ENCODE measurements around the gene KLF8.
A peak's percentile ranks its signal among the peaks of the same experiment; 100 is the strongest.
"Not testable (repeated sequence)": the region's sequence is repeated elsewhere in the genome, so short reads cannot be mapped to it uniquely, and the experiment has no call there.

Gene KLF8

GRCh38 chrX:56232221-56233082, at the start of gene KLF8:
TSS of gene KLF8 (plus strand) at chrX:56232356. CDS start at chrX:56233335, 979 bp downstream.
- DNase-seq (ENCODE audit: low read depth in 3 of 3, low spot score in 1 of 3) = peak in 1 of 3 donors; percentile 2

- DNase-seq (ENCODE audit: low read depth in 3 of 3, low spot score in 1 of 3) = not testable (repeated sequence)
These were observed 25.2 kb upstream of the KLF8 start for GRCh38 chrX:56206945-56207344.

DNA sequence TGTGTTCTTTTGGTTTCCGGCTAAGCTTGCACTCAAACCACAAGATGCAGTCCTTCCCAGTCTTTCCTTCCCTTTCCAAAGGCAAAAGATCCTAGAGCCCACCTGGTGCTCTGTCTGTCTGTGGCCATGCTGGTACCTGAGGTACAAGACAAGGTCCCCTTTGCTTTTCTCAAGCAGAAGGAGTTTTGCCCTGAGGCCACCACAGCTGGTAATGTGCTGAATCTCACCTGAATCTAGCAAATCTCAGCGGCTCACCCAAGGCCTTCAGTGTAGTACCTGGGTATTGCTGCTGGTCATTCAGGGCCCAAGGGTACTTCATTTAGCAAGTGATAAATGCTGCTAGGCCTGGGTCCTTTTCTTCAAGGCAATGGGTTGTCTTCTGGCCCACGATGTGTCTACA, 20.5 kb upstream of the KLF8 start:
- DNase-seq (ENCODE audit: low read depth in 3 of 3, low spot score in 1 of 3) = no peak

DNA sequence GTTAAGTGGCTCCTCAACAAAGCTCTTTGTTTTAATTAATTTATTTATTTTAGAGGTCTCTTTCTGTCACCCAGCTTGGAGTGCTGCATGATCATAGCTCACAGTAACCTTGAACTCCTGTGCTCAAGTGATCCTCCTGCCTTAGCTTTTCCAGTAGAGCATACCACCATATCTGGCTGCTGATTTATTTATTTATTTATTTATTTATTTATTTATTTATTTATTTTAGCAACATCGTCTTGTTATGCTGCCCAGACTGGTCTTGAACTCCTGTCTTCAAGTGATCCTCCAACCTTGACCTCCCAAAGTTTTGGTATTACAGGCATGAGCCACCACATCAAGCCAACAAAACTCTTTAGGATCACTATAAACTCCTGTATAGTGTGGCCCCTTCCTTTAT, 15.8 kb upstream of the KLF8 start:
- DNase-seq (ENCODE audit: low read depth in 3 of 3, low spot score in 1 of 3) = no peak

GRCh38 chrX:56219700-56220099, 12.5 kb upstream of the KLF8 start:
- no peak for DNase-seq (ENCODE audit: low read depth in 3 of 3, low spot score in 1 of 3)

DNA sequence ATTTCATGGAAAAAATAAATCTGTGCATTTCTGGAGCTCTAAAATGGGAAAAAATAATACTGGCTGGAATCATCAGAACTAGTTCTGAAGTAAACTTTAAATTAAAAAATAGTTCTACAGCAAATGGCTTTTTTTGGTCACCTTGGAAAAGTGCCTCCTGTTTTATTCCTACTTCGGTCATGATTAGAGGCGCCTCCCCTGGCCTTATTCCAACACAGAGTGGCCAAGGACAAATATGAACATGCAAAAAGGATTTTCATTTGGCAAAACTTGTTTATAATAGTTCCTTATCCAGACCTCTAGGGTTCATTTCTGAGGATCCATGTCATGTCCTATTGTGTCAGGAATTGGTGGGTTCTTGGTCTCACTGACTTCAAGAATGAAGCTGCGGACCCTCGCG, 11.1 kb upstream of the KLF8 start:
- DNase-seq (ENCODE audit: low read depth in 3 of 3, low spot score in 1 of 3) = no peak

GRCh38 chrX:56222473-56223000, 9.6 kb upstream of the KLF8 start:
- DNase-seq (ENCODE audit: low read depth in 3 of 3, low spot score in 1 of 3) = no peak

- DNase-seq (ENCODE audit: low read depth in 3 of 3, low spot score in 1 of 3) = no peak
These were observed 5.2 kb upstream of the KLF8 start for GRCh38 chrX:56226980-56227379.

GRCh38 chrX:56228914-56229313, 3.2 kb upstream of the KLF8 start:
- DNase-seq (ENCODE audit: low read depth in 3 of 3, low spot score in 1 of 3) = no peak

DNA sequence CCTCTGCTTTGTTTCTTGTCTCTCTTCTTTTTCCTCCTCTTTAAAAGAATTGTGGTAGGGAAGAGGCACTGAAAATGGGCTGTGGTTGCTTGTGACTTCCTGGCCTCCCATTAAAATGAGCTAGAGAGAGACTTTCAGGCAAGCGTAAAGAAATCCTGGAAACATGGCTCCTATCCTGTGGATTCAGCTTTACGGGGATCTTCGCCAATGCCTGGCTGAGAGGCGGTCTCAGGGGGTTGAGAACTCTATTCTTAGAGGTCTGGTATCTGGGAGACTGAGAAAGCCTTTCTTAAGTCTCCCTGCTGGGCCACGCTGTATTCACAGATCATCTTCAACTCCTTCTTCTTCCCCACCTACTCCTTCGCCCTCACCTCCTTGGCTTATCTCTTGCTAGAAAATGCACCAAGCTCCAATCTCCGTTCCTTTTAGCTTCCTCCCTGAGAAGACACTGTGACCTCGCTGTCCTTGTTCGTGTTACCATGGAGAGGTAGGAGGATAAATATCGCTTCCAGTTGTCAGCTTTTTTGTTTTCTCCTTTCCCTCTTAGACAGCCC, 542 bp upstream of the KLF8 start:
- no peak for DNase-seq (ENCODE audit: low read depth in 3 of 3, low spot score in 1 of 3)

DNA sequence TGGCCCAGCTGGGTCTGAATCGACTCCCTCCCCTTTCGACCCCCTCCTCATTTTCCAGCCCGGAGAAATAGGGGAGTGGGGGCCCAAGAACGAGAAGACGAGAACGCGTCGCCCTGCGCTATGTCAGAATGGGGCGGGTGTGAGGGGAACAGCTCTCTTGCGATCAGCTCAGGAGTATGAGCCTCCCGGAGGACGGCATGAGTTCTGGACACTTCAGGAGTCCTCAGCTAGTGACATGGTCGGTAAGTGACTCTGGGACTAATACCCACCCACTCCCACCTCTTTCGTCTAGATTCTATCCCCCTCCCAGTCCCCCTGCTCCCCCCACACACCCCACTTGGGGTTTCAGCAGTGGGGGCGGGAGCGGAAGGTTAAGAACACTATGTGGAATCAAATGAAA, 944 bp downstream of the KLF8 start:
- no peak for DNase-seq (ENCODE audit: low read depth in 3 of 3, low spot score in 1 of 3)

GRCh38 chrX:56233682-56234081, 1.5 kb downstream of the KLF8 start:
- DNase-seq (ENCODE audit: low read depth in 3 of 3, low spot score in 1 of 3) = no peak

- peak in 2 of 3 donors; percentile 13 to 34 for DNase-seq (ENCODE audit: low read depth in 3 of 3, low spot score in 1 of 3)
These were observed 16.3 kb downstream of the KLF8 start for GRCh38 chrX:56248492-56248891.

GRCh38 chrX:56253832-56254703, 21.9 kb downstream of the KLF8 start:
- DNase-seq (ENCODE audit: low read depth in 3 of 3, low spot score in 1 of 3) = no peak

DNA sequence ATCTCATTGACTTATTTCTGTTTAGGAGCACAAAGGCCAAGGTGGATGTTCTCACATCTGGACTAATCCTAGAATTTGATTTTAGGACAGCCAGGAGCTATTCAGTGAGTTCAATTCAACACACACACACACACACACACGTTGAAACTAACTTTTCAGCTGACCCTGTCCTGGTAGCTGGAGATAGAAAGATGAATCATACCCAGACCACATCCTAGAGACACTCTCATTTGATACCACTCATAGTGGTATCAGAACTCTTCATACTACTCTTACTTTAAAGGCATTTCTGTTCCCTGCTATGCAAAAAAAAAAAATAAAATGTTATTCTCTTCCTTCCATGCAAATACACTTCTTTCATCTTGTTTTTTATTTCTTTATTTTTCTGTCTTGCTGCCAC, 36.7 kb downstream of the KLF8 start:
- DNase-seq (ENCODE audit: low read depth in 3 of 3, low spot score in 1 of 3) = no peak

- DNase-seq (ENCODE audit: low read depth in 3 of 3, low spot score in 1 of 3) = no peak
These were observed 46.5 kb downstream of the KLF8 start for GRCh38 chrX:56278692-56279091.

DNA sequence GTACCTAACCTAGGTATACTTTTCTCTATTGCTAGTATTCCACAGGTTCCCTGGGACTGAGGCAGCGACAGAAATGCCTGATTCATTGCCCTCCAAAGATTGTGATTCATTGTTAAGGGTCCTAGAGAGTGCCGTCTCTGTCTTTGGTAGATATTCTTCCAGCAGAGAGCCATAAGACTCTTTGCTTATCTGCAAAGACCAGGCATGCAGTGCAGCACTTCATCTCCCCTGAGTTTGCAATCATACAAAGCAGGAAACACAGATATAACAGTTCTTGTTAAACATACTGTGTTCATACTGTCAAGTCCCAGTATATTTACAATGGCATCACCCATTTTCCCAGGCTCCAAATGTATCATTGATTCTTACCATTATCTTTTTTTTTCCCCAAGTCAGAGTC, 47.7 kb downstream of the KLF8 start:
- DNase-seq (ENCODE audit: low read depth in 3 of 3, low spot score in 1 of 3) = no peak

GRCh38 chrX:56281789-56282188, 49.6 kb downstream of the KLF8 start:
- no peak for DNase-seq (ENCODE audit: low read depth in 3 of 3, low spot score in 1 of 3)

- no peak for DNase-seq (ENCODE audit: low read depth in 3 of 3, low spot score in 1 of 3)
These were observed 52.1 kb downstream of the KLF8 start for GRCh38 chrX:56284269-56284668.

GRCh38 chrX:56288608-56289007, 56.5 kb downstream of the KLF8 start:
- DNase-seq (ENCODE audit: low read depth in 3 of 3, low spot score in 1 of 3) = no peak

DNA sequence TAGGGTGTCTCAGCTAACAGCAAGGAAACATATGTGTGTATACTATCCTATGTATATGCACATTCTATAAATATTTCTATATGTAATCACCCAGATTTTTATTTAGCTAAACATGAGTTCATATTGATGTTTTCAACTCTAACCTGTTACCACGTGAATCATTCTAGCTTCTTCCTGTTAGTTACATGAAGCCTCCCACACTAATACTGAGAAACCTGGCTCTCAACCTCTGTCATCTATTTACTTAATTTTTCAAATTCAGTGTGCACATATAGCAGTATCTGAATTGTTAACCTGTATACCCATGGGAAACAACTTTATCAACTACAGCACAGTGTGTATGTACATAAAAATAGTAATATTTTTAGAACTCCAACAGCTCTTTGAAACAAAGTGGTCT, 57.3 kb downstream of the KLF8 start:
- no peak for DNase-seq (ENCODE audit: low read depth in 3 of 3, low spot score in 1 of 3)

- no peak for DNase-seq (ENCODE audit: low read depth in 3 of 3, low spot score in 1 of 3)
These were observed 76.6 kb downstream of the KLF8 start for GRCh38 chrX:56308726-56309125.
